Gastroesophageal sphincter (tissue), 3 donors: Measurements from ENCODE around the gene ALK.
"Not testable (repeated sequence)": the region's sequence is repeated elsewhere in the genome, so short reads cannot be mapped to it uniquely, and the experiment has no call there.

Source experiments
- EP300 ChIP-seq: sonication (generic); formaldehyde crosslinking; IDR thresholded peaks from one replicate; pipeline ENCODE4 v1.6.1; 2017; ENCODE audit warnings: antibody characterized with exemption, mild to moderate bottlenecking
- POLR2A ChIP-seq, 2 donors: fragments of 450-650 bp; IDR thresholded peaks; one replicate each; pipeline ENCODE4 v1.6.1; 2017; ENCODE audit warnings: antibody characterized with exemption in 2 of 2, mild to moderate bottlenecking in 2 of 2, moderate library complexity in 1 of 2
- POLR2AphosphoS5 ChIP-seq: sonication (generic); formaldehyde crosslinking; IDR thresholded peaks from one replicate; pipeline ENCODE4 v1.6.1; 2017; ENCODE audit warnings: antibody characterized with exemption
- TF ChIP-seq, protein P1 (sequence below), 4 experiments: fragments of 200-600 bp in 2 of 4; fragments of 450-650 bp in 2 of 4; sonication (generic) in 1 of 4; IDR thresholded peaks; one replicate each; pipeline ENCODE4 v1.5.1; 2017 to 2019; ENCODE audit warnings: antibody characterized with exemption in 4 of 4, mild to moderate bottlenecking in 2 of 4, moderate library complexity in 2 of 4

DNA sequence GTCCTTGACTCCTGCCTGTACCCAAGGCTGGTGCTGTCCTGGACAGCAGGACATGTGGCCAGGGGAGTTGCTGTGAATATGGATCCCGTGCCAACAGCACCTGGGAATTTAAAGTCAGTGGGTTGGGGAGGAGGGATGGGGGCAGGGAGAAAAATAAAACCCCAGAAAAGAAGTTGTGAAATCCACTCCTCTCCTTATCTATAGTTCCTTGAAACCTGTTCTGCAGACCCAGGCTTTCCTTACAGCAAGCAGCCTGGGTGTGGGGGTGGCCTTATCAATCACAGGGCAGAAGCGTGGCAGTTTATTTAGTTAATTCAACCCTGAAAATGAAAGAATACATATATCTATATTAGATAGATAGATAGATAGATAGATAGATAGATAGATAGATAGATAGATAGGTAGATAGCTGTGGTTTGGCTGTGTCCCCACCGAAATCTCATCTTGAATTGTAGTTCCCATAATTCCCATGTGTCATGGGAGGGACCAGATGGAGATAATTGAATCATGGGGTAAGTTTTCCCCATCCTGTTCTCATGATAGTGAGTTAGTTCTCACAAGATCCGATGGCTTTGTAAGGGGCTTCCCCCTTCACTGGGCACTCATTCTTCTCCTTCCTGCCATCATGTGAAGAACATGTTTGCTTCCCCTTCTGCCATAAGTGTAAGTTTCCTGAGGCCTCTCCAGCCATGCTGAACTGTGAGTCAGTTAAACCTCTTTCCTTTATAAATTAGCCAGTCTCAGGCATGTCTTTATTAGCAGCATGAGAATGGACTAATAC is 667.7 kb downstream of the ALK start:
- TF ChIP-seq, protein P1, sequence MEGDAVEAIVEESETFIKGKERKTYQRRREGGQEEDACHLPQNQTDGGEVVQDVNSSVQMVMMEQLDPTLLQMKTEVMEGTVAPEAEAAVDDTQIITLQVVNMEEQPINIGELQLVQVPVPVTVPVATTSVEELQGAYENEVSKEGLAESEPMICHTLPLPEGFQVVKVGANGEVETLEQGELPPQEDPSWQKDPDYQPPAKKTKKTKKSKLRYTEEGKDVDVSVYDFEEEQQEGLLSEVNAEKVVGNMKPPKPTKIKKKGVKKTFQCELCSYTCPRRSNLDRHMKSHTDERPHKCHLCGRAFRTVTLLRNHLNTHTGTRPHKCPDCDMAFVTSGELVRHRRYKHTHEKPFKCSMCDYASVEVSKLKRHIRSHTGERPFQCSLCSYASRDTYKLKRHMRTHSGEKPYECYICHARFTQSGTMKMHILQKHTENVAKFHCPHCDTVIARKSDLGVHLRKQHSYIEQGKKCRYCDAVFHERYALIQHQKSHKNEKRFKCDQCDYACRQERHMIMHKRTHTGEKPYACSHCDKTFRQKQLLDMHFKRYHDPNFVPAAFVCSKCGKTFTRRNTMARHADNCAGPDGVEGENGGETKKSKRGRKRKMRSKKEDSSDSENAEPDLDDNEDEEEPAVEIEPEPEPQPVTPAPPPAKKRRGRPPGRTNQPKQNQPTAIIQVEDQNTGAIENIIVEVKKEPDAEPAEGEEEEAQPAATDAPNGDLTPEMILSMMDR (IDR thresholded peaks at IDR 0.05): not testable (repeated sequence)
- not testable (repeated sequence) for TF ChIP-seq POLR2A (IDR thresholded peaks at IDR 0.05); EP300; POLR2AphosphoS5
